Ecto neural progenitor cell (in vitro differentiated cells): Measurements from ENCODE around the gene LCK.
A peak's percentile ranks its signal among the peaks of the same experiment; 100 is the strongest.
"Not testable (repeated sequence)": the region's sequence is repeated elsewhere in the genome, so short reads cannot be mapped to it uniquely, and the experiment has no call there.

ENCODE experiments used
- DNase-seq: peaks from one replicate; pipeline ENCODE4 v3.0.0-alpha.2; 2018; ENCODE audit warnings: low spot score

The LCK gene

GRCh38 chr1:32274646-32275340, 23.7 kb downstream of the LCK start:
- DNase-seq = no peak

- no peak for DNase-seq
Observed at GRCh38 chr1:32275424-32275823, 24.4 kb downstream of the LCK start.

DNA sequence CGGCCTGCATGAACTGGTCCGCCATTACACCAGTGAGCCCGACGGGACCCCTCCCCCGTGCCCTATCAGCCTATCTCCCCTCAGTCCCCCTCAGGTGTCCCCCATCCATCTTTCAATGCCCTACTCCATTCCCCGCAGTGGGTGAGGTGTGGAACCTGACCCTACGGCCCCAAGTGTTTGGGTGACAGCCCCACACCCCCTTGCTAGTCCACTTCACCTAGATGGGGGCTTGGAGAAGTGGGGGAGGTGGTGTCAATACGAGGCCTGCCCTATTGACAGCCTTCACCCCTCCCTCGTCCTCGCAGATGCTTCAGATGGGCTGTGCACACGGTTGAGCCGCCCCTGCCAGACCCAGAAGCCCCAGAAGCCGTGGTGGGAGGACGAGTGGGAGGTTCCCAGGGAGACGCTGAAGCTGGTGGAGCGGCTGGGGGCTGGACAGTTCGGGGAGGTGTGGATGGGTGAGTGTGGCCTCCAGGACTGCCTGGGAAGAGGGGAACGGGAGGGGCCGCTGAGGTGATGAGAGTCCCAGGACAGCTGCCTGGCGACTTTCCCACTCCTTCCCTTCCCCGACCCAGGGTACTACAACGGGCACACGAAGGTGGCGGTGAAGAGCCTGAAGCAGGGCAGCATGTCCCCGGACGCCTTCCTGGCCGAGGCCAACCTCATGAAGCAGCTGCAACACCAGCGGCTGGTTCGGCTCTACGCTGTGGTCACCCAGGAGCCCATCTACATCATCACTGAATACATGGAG, 25.1 kb downstream of the LCK start:
- no peak for DNase-seq

DNA sequence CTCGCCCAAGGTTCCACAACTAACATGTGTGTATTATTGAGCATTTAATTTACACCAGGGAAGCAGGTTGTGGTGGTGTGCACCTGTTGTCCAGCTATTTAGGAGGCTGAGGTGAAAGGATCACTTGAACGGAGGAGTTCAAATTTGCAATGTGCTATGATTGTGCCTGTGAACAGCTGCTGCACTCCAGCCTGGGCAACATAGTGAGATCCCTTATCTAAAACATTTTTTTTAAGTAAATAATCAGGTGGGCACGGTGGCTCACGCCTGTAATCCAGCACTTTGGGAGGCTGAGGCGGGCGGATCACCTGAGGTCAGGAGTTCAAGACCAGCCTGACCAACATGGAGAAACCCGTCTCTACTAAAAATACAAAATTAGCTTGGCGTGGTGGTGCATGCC, 33.7 kb downstream of the LCK start:
- DNase-seq = not testable (repeated sequence)

GRCh38 chr1:32285658-32286057, 34.6 kb downstream of the LCK start:
- no peak for DNase-seq

- DNase-seq = no peak
Observed at GRCh38 chr1:32286763-32287162, 35.7 kb downstream of the LCK start.

DNA sequence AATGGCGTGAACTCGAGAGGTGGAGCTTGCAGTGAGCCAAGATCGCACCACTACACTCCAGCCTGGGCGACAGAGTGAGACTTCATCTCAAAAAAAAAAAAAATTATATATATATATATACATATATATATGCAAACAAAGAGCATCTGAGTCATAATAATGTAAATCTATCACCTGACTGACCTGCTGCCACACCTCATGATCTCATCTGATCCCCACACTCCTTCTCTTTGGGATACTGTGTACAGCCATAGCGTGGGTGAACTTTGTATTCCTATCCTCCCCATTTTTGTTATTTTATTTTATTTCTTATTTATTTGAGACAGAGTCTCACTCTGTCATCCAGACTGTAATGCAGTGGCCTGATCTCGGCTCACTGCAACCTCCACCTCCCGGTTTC, 38.2 kb downstream of the LCK start:
- DNase-seq = no peak

DNA sequence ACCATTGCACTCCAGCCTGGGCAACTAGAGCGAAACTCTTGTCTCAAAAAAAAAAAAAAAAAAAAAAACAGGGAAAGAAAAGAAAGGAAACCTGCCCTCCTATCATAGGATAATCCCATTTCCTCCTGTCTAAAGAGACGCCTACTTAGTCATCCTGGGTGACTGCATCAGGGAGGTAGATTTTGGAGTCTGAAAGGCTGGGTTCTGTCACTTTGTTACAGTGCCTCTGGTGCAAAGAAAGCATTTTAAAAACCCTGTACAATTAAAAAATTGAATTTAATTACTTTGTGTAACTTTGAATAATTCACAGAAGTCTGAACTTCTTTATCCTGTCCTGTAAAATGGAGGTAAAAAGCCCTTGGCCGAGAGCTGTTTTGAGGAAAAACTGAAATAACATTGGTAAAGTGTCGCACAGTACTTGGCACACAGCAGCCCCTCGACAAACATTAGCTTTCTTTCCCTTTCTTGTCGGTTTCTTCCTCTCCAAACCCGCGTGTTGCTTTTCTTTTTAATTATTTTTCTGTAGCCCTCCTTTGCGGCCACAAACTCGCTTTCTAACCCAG, 40.2 kb downstream of the LCK start:
- no peak for DNase-seq

DNA sequence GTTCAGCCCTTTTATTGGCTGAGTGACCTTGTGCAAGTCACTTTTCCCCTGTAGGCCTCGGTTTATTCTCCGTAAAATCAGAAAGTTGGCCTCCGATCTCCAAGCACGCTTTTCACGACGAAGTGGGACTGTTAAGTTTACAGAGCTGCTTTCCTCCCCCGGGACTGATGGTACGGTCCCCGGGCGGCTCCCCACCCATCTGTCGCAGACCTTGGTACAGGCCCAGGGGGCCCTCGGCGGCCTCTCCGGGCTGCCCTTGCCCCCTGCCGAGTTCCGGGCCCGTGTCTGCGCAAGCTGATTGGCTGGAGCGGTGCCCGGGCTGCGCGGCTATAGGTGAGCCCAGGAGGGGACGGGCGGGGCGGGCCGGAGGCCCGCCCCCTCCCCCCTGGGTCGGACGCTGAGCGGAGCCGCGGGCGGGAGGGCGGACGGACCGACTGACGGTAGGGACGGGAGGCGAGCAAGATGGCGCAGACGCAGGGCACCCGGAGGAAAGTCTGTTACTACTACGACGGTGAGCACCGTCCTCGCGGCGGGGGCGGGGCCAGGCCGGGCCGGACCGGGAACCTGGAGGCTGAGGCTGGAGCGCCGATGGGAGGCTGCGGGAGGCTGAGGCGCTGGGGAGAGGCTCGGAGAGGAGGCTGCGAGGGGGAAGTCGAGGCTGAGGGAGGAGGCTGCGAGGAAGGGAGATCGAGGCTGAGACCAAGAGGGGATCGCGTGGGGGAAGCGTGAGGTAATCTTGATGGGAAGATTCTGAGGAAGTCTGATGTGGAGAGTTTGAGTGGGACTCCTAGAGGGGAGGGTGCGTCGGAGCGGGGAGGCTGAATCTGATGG, 40.9 kb downstream of the LCK start, which contains the start of gene HDAC1:
Gene HDAC1 (plus strand): TSS at position 376 of the 831 bp plus-strand sequence. CDS start 87 bp downstream, at position 463.
- peak; percentile 94 for DNase-seq

DNA sequence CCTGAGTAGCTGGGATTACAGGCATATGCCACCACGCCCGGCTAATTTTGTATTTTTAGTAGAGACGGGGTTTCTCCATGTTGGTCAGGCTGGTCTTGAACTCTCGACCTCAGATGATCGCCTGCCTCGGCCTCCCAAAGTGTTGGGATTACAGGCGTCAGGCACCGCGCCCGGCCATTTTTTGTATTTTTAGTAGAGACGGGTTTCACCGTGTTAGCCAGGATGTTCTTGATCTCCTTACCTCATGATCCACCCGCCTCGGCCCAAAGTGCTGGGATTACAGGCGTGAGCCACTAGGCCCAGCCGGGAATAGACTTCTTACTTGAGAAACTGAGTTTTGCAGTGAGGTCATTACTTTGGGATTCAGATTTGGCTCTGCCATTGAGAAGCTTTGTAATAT, 47.1 kb downstream of the LCK start:
- DNase-seq = not testable (repeated sequence)

GRCh38 chr1:32299327-32299726, 48.3 kb downstream of the LCK start:
- DNase-seq = no peak

- DNase-seq = no peak
Observed at GRCh38 chr1:32303358-32303757, 52.3 kb downstream of the LCK start.

DNA sequence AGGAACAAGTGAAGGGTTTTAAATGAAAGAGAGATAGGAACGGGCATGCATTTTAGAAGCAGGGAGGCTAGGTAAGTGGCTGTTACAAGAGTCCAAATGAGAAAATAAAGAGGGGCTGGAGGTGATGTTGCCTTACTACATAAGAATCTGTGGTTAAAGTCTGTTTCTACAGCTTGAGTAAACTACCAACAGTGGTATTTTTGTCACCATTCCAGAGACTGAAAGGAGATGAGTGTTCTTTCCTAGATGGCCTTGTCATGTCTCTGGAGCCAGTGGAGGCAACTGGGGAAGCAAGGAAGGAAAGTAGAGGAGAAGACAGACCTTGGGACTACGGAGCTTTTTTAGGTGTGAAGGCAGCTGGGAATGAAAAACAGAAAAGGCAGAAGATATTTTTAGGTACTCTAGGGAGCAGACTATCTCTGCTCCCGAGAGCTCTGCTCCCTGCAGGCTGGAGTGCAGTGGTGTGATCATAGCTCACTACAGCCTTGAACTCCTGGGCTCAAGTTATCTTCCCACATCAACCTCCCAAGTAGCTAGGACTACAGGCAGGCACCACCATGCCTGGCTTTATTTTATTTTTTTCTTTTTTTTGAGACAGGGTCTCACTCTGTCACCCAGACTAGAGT, 53.0 kb downstream of the LCK start:
- DNase-seq = no peak

DNA sequence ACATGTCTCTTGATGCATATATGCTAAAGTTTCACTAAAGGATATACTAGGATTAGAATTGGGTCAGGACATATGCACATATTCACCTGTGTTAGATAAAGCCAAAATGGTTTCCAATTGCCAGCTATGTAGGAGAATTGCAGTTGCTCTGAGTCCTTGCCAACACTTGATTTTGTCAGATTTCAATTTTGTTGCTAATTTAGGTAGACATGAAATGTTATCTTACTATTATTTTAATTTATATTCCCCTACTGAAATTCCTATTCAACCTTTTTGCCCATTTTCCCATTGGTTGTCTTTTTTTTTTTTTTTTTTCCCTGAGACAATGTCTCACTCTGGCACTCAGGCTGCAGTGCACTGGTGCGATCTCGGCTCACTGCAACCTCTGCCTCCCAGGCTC, 54.2 kb downstream of the LCK start:
- no peak for DNase-seq

GRCh38 chr1:32307324-32307723, 56.3 kb downstream of the LCK start:
- DNase-seq = no peak

GRCh38 chr1:32309960-32310359, 58.9 kb downstream of the LCK start:
- DNase-seq = no peak

DNA sequence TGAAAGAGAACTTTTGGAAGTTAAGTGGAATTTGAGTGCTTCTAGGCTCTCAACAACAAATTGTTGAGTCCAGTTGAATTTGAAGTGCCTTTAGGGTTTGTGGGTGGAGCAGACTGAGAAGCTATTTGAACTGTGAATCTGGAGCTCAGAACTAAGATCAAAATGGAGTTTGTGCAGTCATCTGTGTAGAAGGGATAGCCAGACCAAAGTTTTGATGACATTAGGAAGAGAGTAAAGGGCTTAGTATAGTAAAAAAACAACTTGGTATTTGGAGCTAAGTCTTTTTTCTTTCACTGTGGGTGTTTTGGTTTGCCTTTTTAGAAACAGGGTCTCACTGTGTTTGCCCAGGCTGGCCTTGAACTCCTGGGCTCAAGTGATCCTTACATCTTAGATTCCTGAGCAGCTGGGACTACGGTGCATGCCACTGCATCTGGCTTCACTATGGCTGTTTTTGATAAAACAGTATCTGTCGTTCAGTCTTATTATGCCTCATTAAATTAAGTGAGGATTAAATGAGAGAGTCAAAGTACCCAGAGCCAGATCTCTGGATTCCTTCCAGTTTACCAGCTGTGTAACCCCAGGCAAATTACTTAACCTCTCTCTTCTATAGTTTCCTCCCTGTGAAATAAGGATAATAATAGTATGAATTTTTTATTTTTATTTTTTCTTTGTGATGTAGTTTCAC, 60.8 kb downstream of the LCK start:
- DNase-seq = no peak

DNA sequence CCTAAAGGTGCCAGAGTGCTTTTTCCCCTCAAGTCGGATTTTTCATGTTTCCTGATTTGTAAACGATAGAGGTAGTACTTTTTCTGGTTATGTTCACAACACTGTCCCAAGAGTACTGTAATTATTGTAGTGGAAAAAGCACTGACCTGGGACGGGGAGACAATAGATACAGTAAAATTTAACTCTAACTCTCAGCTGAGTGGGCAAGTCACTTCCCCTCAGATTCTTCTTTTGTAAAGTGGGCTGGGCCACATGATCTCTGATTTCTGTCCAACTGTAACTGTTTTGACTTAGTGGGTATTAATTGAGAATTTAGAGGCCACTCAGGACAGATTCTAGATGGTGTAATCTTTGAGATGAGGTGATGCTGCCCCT, 65.8 kb downstream of the LCK start:
- no peak for DNase-seq

GRCh38 chr1:32318127-32318869, 67.2 kb downstream of the LCK start:
- no peak for DNase-seq

DNA sequence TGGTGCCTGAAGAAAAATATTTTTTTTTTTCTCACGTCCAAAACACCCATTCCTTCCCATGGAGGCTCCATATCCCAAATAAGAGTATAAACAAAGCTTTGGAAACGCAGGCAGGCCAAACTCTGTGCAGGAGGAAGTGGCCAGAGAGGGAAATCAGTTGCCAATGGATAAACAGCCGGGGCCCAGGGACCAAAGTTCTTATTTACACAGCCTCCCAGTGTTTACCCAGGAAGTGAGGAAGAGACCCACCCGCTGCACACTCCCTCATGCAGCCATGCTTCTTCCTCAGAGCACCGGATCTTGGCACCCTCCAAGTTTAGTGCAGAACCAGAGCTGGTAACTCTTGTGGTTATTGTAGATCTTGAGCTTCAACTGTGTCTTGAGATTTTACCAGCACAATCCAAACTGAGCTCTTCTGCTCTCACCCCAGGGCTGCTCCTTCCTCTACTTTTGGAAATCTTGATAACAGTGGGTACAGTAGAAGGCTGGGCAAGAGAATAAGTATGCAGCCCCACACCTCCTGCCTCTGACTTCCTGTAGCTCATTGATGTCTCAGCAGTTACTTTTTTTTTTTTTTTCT, 70.7 kb downstream of the LCK start:
- DNase-seq = no peak
